BJ (cell line): ENCODE results near the gene TMPRSS11D. TPM values are rescaled to one million over a fixed set of nuclear protein-coding genes. Genes with fewer than 3 reads are reported as not detected.
A peak's percentile ranks its signal among the peaks of the same experiment; 100 is the strongest.

Experiments used
- CTCF ChIA-PET: fragments of 350-600 bp; formaldehyde crosslinking; extraction: SDS; loops from one replicate; lab custom pipeline; 2021; ENCODE audit warnings: antibody characterized with exemption, inconsistent platforms; lab: Yijun Ruan, JAX
- POLR2A ChIA-PET: fragments of 300-600 bp; sonication (Branson Sonifier 250); formaldehyde crosslinking; extraction: SDS; loops from one replicate; lab custom pipeline; 2021; ENCODE audit warnings: antibody characterized with exemption; lab: Charles Lee
- DNase-seq: peaks from one replicate; pipeline ENCODE4 v3.0.0-alpha.2; 2011; ENCODE audit warnings: low read depth
- H3K27me3 ChIP-seq: 2 replicates; pipeline ENCODE4 v1.6.0; 2011; ENCODE audit warnings: low read length; ENCODE audit not compliant: control insufficient read depth, insufficient read depth
- H3K36me3 ChIP-seq: 2 replicates; pipeline ENCODE4 v1.5.1; 2011; ENCODE audit warnings: low read length; ENCODE audit not compliant: control insufficient read depth, insufficient read depth
- H3K4me3 ChIP-seq: 2 replicates; pipeline ENCODE4 v1.5.1; 2011; ENCODE audit warnings: low read depth, mild to moderate bottlenecking, control low read depth, low read length
- CTCF ChIP-seq: IDR thresholded peaks from 2 replicates; pipeline ENCODE4 v1.5.1; 2011; ENCODE audit warnings: low read depth, mild to moderate bottlenecking, control low read depth, inconsistent platforms, low read length, moderate library complexity; ENCODE audit not compliant: insufficient read depth
- polyA plus RNA-seq: library from polyadenylated mRNA; depleted of rRNA; stranded (reverse); fragments of >200 nt; gene quantifications from 2 replicates; pipeline ENCODE4 v1.2.3, GENCODE V29; 2011

The TMPRSS11D gene
- polyA plus RNA-seq, 1 experiment = not detected

- ChIA-PET CTCF (interaction anchor here (1.5 to 5.1 kb wide), 3 partner anchors 12 to 41 kb away, joined by 4 to 27 read pairs (median 23); no protein-coding TSS in a partner anchor), POLR2A (no interaction called here)
- Histone ChIP-seq H3K36me3 (no peaks in the 10 kb centered on the region), H3K27me3 (no peaks in the 10 kb centered on the region), H3K4me3 (no peak overlapping the region)
- no peak for TF ChIP-seq CTCF
- DNase-seq = no peak
These were observed 28.3 kb upstream of the TMPRSS11D start for GRCh38 chr4:67912080-67912479.

GRCh38 chr4:67911638-67912037, 27.8 kb upstream of the TMPRSS11D start:
- TF ChIP-seq CTCF = no peak
- ChIA-PET CTCF (interaction anchor here (1.1 to 5.1 kb wide), 7 partner anchors 11 to 43 kb away, joined by 3 to 27 read pairs (median 5); no protein-coding TSS in a partner anchor), POLR2A (no interaction called here)
- DNase-seq = no peak
- H3K27me3 ChIP-seq = no peaks in the 10 kb centered on the region
- no peaks in the 10 kb centered on the region for H3K36me3 ChIP-seq
- H3K4me3 ChIP-seq = no peak overlapping the region

GRCh38 chr4:67911141-67911540, 27.3 kb upstream of the TMPRSS11D start:
- ChIA-PET POLR2A (no interaction called here), CTCF (interaction anchor here (0.9 to 5.1 kb wide), 9 partner anchors 10 to 43 kb away, joined by 3 to 27 read pairs (median 5); no protein-coding TSS in a partner anchor)
- no peak for TF ChIP-seq CTCF
- Histone ChIP-seq H3K4me3 (no peak overlapping the region), H3K36me3 (no peaks in the 10 kb centered on the region), H3K27me3 (no peaks in the 10 kb centered on the region)
- DNase-seq = no peak

- no peak for TF ChIP-seq CTCF
- no peaks in the 10 kb centered on the region for H3K36me3 ChIP-seq
- H3K4me3 ChIP-seq = no peak overlapping the region
- no peaks in the 10 kb centered on the region for H3K27me3 ChIP-seq
- no peak for DNase-seq
- ChIA-PET POLR2A (no interaction called here), CTCF (interaction anchor here (0.9 to 5.1 kb wide), 9 partner anchors 10 to 319 kb away, joined by 3 to 27 read pairs (median 5); no protein-coding TSS in a partner anchor)
These were observed 26.7 kb upstream of the TMPRSS11D start for GRCh38 chr4:67910585-67910905.

GRCh38 chr4:67909905-67910584, 26.2 kb upstream of the TMPRSS11D start:
- POLR2A ChIA-PET = no interaction called here
- H3K36me3 ChIP-seq = no peaks in the 10 kb centered on the region
- no peak overlapping the region for H3K4me3 ChIP-seq
- CTCF ChIA-PET = interaction anchor here (0.7 to 5.1 kb wide), 7 partner anchors 10 to 320 kb away, joined by 3 to 27 read pairs (median 5); no protein-coding TSS in a partner anchor
- peak; percentile 55 for TF ChIP-seq CTCF
- H3K27me3 ChIP-seq = no peaks in the 10 kb centered on the region
- no peak for DNase-seq
